NT2/D1 (cell line): ENCODE data around the gene PARD3.

Experiments
- YY1 ChIP-seq: IDR thresholded peaks from 2 replicates; pipeline ENCODE4 v1.6.1; 2011; ENCODE audit not compliant: insufficient read length, insufficient read depth
- ZNF274 ChIP-seq: IDR thresholded peaks from 2 replicates; pipeline ENCODE4 v1.6.1; 2011; ENCODE audit warnings: mild to moderate bottlenecking, low read depth, low read length

DNA sequence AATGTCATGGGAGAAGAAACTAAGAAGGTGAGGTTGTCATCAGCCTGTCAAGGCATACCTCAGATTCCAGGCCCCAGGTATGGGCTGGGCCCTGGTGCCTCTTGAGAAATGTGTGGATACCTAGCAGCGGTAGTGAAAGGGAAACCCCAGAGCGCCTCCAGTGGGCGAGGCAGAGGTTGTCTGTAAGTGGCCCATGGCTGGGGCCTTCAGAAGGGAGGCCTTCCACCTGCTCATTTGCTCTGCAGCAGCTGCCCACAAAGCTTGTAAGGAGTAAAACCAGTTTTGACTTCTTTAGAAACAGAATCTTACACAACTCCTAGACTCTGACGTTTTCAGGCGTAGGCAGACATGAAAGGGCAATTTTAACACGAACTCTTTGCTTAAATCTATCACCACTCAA is 509.9 kb downstream of the PARD3 start:
- TF ChIP-seq YY1 = no peak
- no peak for TF ChIP-seq ZNF274
